Fibroblast of upper back skin (primary cell): ENCODE results near the gene LGALS1.
A peak's percentile ranks its signal among the peaks of the same experiment; 100 is the strongest.
"Not testable (repeated sequence)": the region's sequence is repeated elsewhere in the genome, so short reads cannot be mapped to it uniquely, and the experiment has no call there.

Experiments used
- DNase-seq: peaks from one replicate; pipeline ENCODE4 v3.0.0-alpha.2; 2013

LGALS1 gene

GRCh38 chr22:37639771-37640590 is 35.5 kb upstream of the LGALS1 start:
- DNase-seq = no peak

DNA sequence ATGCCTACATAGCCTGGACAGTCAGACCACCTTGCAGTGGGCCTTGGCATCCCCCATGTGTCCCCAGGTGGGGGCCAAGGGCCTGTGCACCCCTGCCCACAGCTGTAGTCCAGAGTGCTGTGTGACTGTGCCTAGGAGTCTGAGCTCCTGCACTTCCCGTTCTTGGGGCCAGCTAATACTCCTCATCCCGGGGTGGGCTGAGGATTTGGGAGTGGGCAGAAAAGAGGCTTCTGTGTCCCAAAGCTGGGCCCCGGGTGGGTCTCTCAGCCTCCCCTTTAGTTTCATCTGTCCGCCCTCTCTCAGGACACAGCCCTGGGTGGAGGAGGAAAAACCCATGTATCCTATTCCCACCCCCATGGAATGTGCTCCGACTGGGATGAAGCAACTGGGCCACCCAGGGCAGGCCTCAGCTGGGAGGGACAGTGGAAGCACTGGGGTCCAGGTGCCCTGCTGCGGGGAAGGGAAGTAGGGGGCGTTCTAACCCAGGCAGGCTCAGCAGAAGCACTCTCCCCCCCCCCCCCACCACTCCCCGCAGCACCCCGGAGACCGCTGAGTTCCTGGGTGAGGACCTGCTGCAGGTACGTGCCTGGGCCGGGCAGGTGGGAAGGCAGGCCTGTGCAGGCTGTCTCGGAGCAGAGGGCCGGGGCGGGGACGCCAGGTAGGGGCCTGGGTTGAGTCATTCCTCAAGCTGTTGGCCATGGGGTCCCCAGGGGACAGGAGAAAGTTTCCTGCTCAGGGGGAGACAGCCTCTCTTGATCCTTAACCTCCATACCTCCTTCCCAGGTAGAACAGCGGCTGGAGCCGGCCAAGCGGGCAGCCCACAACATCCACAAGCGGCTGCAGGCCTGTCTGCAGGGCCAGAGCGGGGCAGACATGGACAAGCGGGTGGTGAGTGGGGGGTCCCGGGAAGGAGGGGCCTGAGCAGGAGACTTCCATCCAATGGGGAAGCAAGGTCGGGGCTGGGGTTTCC is 34.6 kb upstream of the LGALS1 start:
- no peak for DNase-seq

- no peak for DNase-seq
Measured at GRCh38 chr22:37641561-37641949, 33.9 kb upstream of the LGALS1 start.

GRCh38 chr22:37643225-37643847 is 32.1 kb upstream of the LGALS1 start:
- DNase-seq = peak; percentile 65

- no peak for DNase-seq
Measured at GRCh38 chr22:37647317-37647716, 28.1 kb upstream of the LGALS1 start.

GRCh38 chr22:37647928-37648327 is 27.5 kb upstream of the LGALS1 start:
- DNase-seq = no peak

- DNase-seq = no peak
Measured at GRCh38 chr22:37650463-37651136, 24.8 kb upstream of the LGALS1 start.

DNA sequence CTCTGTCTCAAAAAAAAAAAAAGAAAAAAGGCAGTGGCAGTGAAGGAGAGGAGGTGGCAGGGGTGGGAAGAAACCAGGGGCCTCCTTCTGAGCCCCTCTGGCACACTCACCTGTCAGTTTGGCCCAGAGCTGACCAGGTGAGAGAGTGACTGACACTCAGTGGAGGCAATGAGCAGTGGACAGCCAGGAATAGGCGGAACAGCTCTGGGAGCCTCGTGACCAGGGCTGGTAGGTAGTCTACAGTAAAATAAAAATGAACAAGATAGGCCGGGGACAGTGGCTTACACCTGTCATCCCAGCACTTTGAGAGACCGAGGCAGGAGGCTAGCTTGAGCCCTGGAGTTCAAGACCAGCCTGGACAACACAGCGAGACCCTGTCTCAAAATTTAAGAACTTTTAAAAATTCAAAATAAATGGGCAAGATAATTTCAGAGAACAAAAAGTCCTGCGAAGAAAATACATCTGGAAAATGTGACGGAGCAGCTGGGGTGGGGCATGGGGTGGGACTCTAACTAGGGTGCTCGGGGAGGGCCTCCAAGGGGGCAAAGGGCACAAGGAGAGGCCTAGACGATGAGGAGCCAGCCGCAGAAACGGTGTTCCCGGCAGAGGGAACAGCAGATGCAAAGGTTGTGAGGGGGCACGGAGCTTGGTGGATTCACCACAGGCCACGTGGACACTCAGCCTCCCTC is 20.7 kb upstream of the LGALS1 start:
- no peak for DNase-seq

DNA sequence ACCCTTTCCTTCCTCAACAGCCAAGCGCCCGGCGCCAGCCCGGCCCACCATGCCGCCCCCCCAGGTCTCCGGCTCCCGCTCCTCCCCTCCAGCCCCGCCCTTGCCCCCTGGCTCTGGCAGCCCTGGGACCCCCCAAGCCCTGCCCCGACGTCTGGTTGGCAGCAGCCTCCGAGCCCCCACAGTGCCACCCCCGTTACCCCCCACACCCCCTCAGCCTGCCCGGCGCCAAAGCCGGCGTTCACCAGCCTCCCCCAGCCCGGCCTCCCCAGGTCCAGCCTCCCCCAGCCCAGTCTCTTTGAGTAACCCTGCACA is 20.2 kb upstream of the LGALS1 start:
- no peak for DNase-seq

DNA sequence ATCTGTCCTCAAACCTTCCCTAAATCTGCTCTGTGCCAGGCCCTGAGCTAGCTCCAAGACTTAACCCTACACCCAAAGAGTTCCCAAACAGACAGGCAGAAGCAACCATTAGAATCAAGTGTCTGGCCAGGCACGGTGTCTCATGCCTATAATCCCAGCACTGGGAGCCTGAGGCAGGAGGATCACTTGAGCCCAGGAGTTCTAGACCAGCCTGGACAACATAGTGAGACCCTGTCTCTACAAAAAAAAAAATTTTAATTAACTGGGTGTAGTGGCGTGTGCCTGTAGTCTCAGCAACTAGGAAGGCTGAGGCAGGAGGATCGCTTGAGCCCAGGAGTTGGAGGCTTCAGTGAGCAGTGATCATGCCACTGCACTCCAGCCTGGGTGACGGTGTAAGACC is 18.9 kb upstream of the LGALS1 start:
- not testable (repeated sequence) for DNase-seq

- no peak for DNase-seq
Measured at GRCh38 chr22:37657590-37658132, 17.8 kb upstream of the LGALS1 start.

DNA sequence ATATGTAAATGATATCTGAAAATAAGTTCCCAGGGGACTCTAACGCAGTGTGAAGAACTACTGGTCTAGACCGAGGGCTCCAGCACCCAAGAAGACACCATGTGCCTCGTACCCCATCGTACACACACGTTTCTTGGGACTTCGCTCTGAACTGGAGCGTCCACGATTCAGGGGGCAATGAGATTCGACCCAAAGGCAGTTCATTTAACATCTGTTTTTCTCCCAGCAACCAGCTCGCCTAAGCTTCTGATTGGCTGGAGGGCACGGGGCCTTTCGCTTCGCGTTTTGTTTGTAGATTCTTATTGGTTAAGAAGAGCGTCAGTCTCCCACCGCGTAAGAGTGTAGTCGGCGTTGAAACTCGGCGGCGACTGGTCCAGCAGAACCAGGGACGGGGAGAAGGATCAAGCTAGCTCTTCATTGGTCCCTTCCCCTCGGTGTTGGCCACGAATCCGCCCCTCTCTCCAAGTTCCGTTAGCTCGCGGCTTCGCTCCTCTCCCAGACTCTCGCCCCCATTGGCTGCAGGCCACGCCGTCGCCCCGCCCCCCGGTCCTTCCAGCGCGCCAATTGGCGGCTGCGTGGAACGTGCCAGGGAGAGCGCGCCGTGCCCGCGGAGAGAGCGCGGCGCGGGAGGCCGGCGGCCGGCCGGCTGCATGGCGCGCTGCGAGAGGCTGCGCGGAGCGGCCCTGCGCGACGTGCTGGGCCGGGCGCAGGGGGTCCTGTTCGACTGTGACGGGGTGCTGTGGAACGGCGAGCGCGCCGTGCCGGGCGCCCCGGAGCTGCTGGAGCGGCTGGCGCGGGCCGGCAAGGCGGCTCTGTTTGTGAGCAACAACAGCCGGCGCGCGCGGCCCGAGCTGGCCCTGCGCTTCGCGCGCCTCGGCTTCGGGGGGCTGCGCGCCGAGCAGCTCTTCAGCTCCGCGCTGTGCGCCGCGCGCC is 17.0 kb upstream of the LGALS1 start, which contains the start of gene PDXP:
Gene PDXP (plus strand): TSS at position 591 of the 933 bp plus-strand sequence. CDS start 60 bp downstream, at position 651.
- peak; percentile 100 for DNase-seq

- no peak for DNase-seq
Measured at GRCh38 chr22:37659066-37659896, 16.2 kb upstream of the LGALS1 start.

DNA sequence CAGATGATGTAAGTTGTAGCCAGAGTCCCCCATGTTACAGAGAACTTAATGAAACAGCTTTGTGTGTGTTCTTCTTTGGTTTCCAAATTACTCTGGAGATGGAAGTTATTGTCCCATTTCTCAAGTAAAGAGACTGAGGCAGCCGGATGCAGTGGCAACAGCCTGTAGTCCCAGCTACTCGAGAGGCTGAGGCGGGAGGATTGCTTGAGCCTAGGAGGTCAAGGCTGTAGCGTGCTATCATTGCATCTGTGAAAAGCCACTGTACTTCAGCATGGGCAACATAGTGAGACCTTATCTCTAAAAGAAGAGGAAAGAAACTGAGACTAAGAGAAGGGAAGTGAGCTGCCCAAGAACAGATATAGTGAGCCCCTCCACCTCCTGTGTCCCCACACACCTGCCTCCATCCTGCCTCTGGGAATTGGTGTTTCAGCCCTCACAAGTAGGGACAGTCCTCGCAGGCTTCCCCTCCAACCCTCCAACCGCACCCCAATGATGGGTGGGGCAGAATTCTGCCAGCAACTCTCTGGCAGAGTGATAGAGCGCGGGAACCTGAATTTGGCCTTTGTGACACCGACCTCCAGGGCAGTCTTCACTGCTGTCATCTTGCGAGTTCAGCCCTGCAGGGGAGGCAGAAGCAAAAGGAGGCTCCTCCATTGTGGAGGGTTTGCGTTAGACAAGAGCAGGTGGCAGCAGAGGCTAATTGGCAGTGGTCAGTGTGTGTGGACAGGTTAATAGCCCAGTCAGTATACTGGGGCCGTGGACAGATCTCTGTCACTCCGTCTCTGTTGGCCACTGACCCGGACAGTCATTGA is 15.3 kb upstream of the LGALS1 start:
- DNase-seq = no peak

GRCh38 chr22:37660709-37661045 is 14.8 kb upstream of the LGALS1 start:
- DNase-seq = no peak

DNA sequence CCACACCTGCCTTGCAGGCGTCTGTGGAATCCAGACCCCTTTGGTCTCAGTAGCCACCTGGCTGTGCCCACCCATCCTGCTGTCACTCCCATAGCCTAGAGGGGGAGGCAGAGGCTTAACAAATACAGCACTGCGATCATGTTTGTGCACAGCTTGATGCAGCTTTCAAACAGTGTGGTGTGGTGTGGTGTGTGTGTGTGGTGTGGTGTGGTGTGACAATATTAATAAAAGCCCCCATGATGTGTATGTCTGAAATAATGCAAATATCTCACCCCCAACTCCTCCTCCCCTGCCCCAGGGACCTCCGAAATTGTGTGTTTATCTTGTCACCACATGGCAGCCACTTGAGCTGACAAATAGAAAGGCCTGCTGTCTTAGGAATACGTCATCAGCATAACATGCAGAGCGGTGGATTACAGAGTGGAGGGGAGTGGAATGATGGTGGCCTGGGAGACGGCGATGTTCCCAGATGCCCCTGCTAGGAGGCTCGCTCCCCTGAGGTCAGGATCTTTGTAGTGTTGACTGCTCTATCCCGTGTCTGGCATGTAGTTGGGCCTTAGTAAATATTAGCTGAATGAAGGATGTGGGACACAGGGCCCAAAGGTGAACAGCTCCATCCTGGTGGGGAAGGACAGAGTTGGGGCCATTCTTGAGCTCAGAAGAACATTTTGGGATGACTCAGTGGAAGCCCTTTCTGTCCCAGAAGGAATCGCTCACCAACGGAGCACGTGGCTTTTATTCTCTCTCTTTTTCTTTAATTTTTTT is 14.1 kb upstream of the LGALS1 start:
- DNase-seq = peak; percentile 76

- no peak for DNase-seq
Measured at GRCh38 chr22:37662039-37662438, 13.4 kb upstream of the LGALS1 start.

DNA sequence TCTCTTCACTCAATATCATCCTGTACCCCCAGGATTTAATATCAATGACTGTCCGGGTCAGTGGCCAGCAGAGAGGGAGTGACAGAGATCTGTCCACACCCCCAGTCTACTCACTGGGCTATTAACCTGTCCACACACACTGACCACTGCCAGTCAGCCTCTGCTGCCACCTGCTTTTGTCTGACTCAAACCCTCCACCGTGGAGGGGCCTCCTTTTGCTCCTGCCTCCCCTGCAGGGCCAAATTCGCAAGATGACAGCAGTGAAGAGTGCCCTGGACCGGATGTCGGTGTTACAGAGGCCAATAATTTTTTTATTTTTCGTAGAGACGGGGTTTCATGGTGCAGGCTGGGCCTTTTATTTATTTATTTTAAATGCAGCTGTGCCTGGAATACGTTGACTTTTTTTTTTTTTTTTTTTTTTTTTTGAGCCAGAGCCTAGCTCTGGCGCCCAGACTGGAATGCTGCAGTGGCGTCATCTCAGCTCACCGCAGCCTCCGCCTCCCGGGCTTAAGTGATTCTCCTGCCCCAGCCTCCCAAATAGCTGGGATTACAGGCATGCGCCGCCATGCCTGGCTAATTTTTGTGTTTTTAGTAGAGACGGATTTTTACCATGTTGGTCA is 11.8 kb upstream of the LGALS1 start:
- peak; percentile 18 for DNase-seq
